HG03060 (cell line): ENCODE data around the gene DNAJB6.

Experiments used
- ATAC-seq: cut with Tn5 transposase; IDR thresholded peaks from one replicate; pipeline ENCODE4 v1.9.1; 2021; ENCODE audit warnings: low read depth, moderate number of reproducible peaks; ENCODE audit not compliant: unreplicated experiment

The DNAJB6 gene

GRCh38 chr7:157394246-157395191 lies 57.7 kb downstream of the DNAJB6 start:
- ATAC-seq = no peak

DNA sequence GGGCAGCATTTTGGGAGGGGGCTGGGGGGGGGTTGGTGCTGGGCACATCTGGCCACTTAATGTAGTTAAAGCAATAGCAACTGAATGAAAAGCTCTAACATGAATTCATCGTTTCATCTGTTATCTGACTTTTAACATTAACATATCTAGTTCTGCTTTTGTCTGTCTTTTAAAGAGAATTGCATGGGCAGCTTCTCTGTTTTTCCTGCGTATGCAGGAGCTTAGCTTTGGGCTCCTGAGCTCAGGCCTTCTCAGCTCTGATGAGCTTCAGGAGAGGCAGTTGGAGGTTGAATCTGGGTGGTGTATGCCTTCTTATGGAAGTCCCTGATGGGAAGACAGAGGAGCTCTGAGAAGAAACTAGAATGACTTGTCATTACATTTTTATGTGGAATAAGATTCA lies 58.4 kb downstream of the DNAJB6 start:
- no peak for ATAC-seq

DNA sequence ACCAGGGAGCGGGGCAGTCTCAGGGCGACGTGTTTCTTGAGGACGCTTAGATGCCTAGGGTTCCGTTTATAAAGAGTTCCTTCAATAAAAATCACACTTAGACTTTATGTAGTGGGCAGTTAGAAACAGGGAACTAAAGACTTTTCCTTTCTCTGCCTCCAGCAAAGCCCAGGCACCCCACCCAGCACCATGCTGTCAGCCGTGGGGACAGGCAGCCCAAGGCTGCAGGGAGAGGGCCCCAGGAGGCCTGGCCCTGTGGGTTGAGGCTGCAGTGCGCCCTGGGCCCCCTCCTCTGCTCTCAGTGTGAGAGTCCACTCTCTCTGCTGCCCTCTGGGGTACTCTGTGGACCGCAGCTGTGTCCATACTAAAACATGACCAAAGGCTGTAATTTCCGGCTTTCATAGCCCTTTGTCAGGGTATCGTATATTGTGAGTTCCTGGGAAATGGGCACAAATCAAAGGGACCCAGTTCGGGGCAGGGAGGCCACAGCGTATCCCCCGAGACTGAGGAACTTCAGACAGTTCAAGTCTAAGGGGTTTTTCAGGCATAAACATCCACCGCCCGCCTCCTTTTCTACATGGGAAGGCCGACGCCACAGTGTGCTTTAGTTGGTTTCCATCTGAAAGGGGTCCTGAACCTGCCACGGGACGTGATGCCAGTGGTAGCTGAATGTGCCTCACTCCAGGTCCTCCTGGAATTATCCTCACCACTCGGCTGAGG lies 59.7 kb downstream of the DNAJB6 start:
- ATAC-seq = no peak

- no peak for ATAC-seq
Measured at GRCh38 chr7:157397036-157397720, 60.4 kb downstream of the DNAJB6 start.

- ATAC-seq = no peak
Measured at GRCh38 chr7:157397731-157398691, 61.2 kb downstream of the DNAJB6 start.

- no peak for ATAC-seq
Measured at GRCh38 chr7:157399086-157399687, 62.4 kb downstream of the DNAJB6 start.

- no peak for ATAC-seq
Measured at GRCh38 chr7:157400171-157400860, 63.5 kb downstream of the DNAJB6 start.

DNA sequence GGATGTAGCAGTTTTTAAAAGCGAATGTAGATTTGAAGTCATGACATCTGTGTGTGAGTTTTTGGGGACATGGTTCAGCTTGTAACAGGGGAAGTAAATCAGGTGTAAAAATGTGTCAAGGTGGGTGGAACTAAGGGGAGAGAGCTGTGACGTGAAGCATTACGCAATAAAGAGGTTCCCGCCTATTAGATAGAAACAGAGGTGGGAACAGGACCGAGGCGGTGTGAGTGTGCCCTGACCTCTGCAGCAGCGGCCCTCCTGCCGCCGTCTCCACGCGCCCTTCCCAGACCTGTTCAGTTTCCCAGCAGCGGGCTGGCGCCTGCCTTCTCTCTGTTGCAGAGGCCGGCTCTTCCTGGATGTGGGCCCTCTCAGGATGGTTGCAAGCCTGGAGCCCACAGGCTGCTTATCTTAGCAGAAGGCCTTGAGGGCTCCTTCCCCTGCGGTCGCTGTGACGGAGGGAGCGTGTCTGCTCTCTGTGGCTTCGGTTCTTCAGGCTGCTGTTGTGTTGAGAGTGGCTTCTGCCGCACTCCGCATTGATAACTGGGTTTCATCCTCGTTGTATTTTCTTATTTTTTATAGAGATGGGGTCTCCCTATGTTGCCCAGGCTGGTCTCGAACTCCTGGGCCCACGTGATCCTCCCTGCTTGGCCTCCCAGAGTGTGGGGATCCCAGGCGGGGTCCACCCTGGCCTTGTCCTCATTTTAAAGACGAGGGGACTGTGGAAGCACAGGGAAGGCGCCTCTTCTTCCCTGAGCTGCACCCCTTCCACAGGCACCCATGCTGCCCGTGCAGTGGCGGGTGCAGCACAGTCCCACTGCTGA lies 65.0 kb downstream of the DNAJB6 start:
- no peak for ATAC-seq

DNA sequence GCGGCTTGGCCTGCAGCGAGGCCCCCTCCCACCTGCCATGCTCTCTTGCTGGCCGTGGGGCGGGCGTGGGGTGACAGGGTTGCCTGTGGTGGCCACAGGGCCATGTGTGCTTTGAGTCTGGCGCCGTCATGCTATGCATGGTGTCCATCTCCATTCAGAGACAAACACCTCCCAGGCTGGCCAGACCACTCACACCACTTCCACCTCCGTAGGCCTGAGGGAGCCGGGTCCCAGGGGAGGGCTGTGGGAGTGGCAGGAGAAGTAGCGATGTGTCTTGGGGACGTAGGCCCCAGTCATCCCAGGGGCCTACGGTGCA lies 65.5 kb downstream of the DNAJB6 start:
- ATAC-seq = no peak

DNA sequence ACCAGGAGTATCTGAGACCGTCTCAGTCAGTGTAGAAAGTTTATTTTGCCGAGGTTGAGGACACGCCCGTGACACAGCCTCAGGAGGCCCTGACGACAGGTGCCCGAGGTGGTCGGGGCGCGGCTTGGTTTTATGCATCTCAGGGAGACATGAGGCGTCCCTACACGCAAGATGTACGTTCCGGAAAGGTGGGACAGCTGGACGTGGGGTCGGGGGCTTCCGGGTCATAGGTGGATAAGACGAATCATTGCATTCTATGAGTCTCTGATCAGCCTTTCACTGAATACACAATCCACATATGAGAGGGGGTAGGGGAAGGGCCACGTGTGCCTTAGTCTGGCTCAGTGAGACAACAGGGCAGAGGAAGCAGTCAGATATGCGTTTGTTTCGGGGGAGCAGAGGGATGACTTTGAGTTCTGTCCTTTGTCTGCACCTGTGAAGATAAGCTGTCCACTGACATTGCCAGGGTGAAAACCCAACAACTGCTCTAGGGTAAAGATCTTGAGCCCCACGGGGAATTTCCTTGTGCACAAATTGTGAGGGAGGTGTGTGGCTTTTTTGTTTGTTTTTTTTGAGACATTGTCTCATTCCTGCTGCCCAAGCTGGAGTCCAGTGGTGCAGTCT lies 66.2 kb downstream of the DNAJB6 start:
- no peak for ATAC-seq

GRCh38 chr7:157403646-157404401 lies 67.0 kb downstream of the DNAJB6 start:
- ATAC-seq = no peak

DNA sequence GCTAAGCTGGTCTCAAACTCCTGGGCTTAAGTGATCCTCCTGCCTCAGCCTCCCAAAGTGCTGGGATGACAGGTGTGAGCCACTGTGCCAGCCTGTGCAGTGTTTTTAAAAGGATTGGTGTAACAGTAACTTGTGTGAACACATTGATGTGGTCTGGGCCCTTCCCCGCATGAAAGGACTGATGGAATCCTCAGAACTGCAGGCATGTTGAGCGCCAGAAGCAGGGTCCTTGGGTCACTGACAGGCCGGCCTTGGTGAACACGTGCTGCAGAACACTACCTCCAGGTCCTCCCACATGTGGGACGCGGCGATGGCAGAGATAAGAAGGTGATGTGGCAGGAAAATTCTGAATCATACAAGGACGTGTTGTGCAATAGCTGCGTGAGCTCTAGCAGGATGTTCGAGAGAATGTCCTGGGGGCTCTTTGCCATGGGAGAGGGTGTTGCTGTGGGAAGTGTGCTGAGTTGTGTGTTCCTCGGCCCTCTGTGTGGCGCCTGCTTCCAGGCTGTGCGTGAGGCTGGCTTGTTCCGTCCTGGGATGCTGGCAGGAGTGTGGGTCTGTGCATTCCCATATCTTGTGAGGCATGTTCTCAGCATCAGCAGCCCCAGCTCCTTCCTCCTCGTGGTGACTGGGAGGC lies 68.2 kb downstream of the DNAJB6 start:
- no peak for ATAC-seq

GRCh38 chr7:157405501-157405900 lies 68.7 kb downstream of the DNAJB6 start:
- ATAC-seq = no peak

DNA sequence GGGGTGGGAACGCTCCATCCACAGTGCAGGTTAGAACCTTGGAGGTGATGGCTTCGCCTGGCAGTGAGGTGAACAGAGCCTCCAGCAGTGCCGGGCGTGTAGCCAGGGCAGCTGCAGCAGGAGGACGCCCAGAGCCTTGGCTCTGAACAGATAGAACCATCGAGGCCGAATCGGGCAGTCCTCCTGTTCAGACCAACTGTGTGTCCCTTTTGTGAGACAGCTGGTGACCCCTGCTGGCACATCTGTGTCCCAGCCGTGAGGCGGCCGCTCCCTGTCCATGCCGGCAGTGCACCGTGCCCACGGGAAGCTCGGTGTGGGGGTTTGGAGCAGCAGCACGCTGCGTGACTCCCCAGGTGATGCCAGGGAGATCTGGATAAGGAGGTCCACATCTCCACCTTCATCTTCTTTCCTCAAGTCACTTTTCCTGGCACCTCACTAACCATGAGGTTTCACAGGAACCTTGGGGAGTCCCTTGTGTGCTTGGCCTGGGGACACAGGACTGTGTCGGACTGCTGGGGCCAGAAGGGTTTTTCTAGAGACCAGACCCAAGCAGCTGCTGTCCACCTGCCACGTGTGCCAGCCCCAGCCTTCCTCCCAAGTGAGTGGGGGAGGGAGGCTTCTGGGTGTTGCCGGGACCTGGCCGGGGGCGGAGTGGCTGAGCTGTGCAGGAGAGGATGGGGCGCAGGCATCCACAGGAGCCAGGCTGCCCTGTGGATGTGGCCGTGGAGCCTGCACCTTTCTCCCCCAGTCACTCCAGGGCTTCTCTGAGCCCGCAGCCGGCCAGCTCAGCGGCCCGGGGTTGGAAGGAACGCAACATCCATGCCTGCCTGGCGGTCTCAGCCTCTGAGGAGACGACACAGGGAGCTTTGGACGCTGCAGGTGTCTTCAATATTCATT lies 69.4 kb downstream of the DNAJB6 start:
- no peak for ATAC-seq

DNA sequence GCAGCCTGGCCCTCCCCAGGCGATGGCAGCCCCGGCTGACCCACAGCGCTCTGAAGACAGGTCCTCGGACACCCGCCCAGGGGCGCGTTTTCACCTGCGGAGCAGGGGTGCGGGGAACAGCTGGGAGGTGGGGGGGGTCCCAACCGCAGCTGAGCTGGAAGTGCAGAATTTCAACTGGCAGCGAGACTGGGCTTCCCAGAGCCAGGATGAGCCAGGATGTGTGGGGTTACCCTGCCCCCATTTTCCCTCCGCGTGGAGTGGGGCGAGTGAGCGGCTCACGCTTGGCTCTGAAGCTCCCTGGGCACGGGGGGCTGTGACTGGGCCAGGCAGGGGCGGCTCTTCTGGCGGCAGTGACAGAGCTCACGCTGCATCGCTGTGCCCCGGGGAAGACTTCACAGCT lies 70.2 kb downstream of the DNAJB6 start:
- no peak for ATAC-seq
